A673 (cell line): ENCODE data around the gene RFXANK. TPM values are rescaled to one million over a fixed set of nuclear protein-coding genes. Genes with fewer than 3 reads are reported as not detected.

Experiments used
- BruUV-seq: library from RNA; stranded (reverse); fragments of 400-500 nt; replicated peaks from 2 replicates; lab custom pipeline; 2021; lab: Mats Ljungman, UMichigan
- CTCF ChIA-PET: fragments of 300-600 bp; sonication (Branson Sonifier 250); formaldehyde crosslinking; loops from one replicate; lab custom pipeline; 2022; ENCODE audit warnings: antibody characterized with exemption; lab: Charles Lee
- POLR2A ChIA-PET: fragments of 300-600 bp; sonication (Branson Sonifier 250); formaldehyde crosslinking; loops from one replicate; lab custom pipeline; 2022; ENCODE audit warnings: antibody characterized with exemption; ENCODE audit not compliant: low non-redundant PET; lab: Charles Lee
- DNase-seq: peaks from one replicate; pipeline ENCODE4 v3.0.0-alpha.2; 2015; ENCODE audit warnings: low spot score
- H3K27ac ChIP-seq: fragments of 200-600 bp; sonication (generic); 2 replicates; pipeline ENCODE4 v1.5.1; 2016; ENCODE audit warnings: mixed run types, low read depth, mild to moderate bottlenecking, mixed read lengths, antibody characterized with exemption, low read length; ENCODE audit not compliant: poor library complexity, severe bottlenecking
- H3K27me3 ChIP-seq: fragments of 200-600 bp; sonication (generic); replicated peaks from 2 replicates; pipeline ENCODE4 v1.6.1; 2017; ENCODE audit warnings: mixed run types, low read depth, mild to moderate bottlenecking, mixed read lengths, antibody characterized with exemption, low read length; ENCODE audit not compliant: insufficient read depth, poor library complexity
- H3K36me3 ChIP-seq: fragments of 200-600 bp; sonication (generic); 2 replicates; pipeline ENCODE4 v1.6.1; 2016; ENCODE audit warnings: mixed run types, mild to moderate bottlenecking, mixed read lengths, antibody characterized with exemption, low read length; ENCODE audit not compliant: insufficient read depth, poor library complexity, severe bottlenecking
- H3K4me1 ChIP-seq: fragments of 200-600 bp; sonication (generic); 2 replicates; pipeline ENCODE4 v1.6.1; 2017; ENCODE audit warnings: mixed run types, mild to moderate bottlenecking, mixed read lengths, antibody characterized with exemption, low read length; ENCODE audit not compliant: insufficient read depth, poor library complexity, severe bottlenecking
- H3K4me3 ChIP-seq: fragments of 200-600 bp; sonication (generic); 2 replicates; pipeline ENCODE4 v1.5.1; 2016; ENCODE audit warnings: low read depth, mixed run types, mild to moderate bottlenecking, mixed read lengths, low read length; ENCODE audit not compliant: poor library complexity, severe bottlenecking
- H3K9me3 ChIP-seq: fragments of 200-600 bp; sonication (generic); 2 replicates; pipeline ENCODE4 v1.6.1; 2016; ENCODE audit warnings: mixed run types, low read depth, mild to moderate bottlenecking, mixed read lengths, antibody characterized with exemption, low read length; ENCODE audit not compliant: poor library complexity, severe bottlenecking
- CTCF ChIP-seq: fragments of 300-800, 200-600 bp; sonication (generic); conservative IDR thresholded peaks from 2 replicates; pipeline ENCODE4 v1.5.1; 2017; ENCODE audit warnings: low read depth, mild to moderate bottlenecking, antibody characterized with exemption, low read length, moderate library complexity, mixed read lengths
- EZH2 ChIP-seq: fragments of 200-600 bp; sonication (generic); IDR thresholded peaks from 2 replicates; pipeline ENCODE4 v1.6.1; 2017; ENCODE audit warnings: borderline replicate concordance, low read depth, mild to moderate bottlenecking, mixed read lengths, antibody characterized with exemption, low read length; ENCODE audit not compliant: poor library complexity, severe bottlenecking
- intact Hi-C: fragments of 100-400 bp; cut with micrococcal nuclease; formaldehyde crosslinking; loops from one replicate; pipeline ENCODE4 v1.10.0; 2022; ENCODE audit not compliant: unreplicated experiment
- total RNA-seq: library from RNA; stranded (reverse); gene quantifications from 2 replicates; pipeline ENCODE4 v1.2.3, GENCODE V29; 2021

RFXANK gene
- total RNA-seq, 1 experiment from 2014 or later, result 96.3 TPM

- Histone ChIP-seq H3K27ac (no peak overlapping the region), H3K27me3 (peaks cover 33% of the 10 kb centered on the region), H3K36me3 (no peaks in the 10 kb centered on the region), H3K4me3 (no peak overlapping the region), H3K4me1 (no peaks in the 10 kb centered on the region), H3K9me3 (no peaks in the 10 kb centered on the region)
- POLR2A ChIA-PET, result interaction anchor here (0.5 kb wide), 1 partner anchor 32 kb away, joined by 9 read pairs; no protein-coding TSS in a partner anchor
- intact Hi-C loops, result no loop called here
- no peak for DNase-seq
- no TSS peak for BruUV-seq
- CTCF ChIA-PET, result no interaction called here
- TF ChIP-seq EZH2 (no peak), CTCF (no peak)
These were observed 58.2 kb downstream of the RFXANK start for GRCh38 chr19:19250196-19250801.

Other genes starting within 250 kb of the RFXANK start
- gene SUGP2, start 158.7 kb upstream of the RFXANK start, total RNA-seq, result 120 and 136 TPM in 2 replicates
- gene ARMC6, start 158.7 kb upstream of the RFXANK start, total RNA-seq, result 59.5 and 62.7 TPM in 2 replicates
- gene SLC25A42, start 128.3 kb upstream of the RFXANK start, total RNA-seq, result 3.5 and 4.5 TPM in 2 replicates
- 34.4 and 42.8 TPM in 2 replicates for gene TMEM161A, start 53.8 kb upstream of the RFXANK start, total RNA-seq
- gene MEF2B, start 22.0 kb upstream of the RFXANK start, total RNA-seq, result 2.9 and 3.4 TPM in 2 replicates
- 29.9 and 37.5 TPM in 2 replicates for gene BORCS8, start 106 bp upstream of the RFXANK start, total RNA-seq
- gene NR2C2AP, start 11.2 kb downstream of the RFXANK start, total RNA-seq, result 35.6 and 45.3 TPM in 2 replicates
- not detected in 2 replicates for gene NCAN, start 19.7 kb downstream of the RFXANK start, total RNA-seq
- gene TM6SF2, start 81.0 kb downstream of the RFXANK start, total RNA-seq, result not detected in 2 replicates
- gene SUGP1, start 128.3 kb downstream of the RFXANK start, total RNA-seq, result 73.8 and 86.1 TPM in 2 replicates
- 66.7 and 72.6 TPM in 2 replicates for gene MAU2, start 128.6 kb downstream of the RFXANK start, total RNA-seq
- gene GATAD2A, start 213.4 kb downstream of the RFXANK start, total RNA-seq, result 202 and 218 TPM in 2 replicates